ENCODE measurements around the gene NOTUM. TPM values are rescaled to one million over a fixed set of nuclear protein-coding genes. Genes with fewer than 3 reads are reported as not detected.

Gene NOTUM
- total RNA-seq, 1 experiment from 2014 or later: not detected

- no peaks in the 10 kb centered on the region for H3K27me3 Mint-ChIP-seq (ENCODE audit: unreplicated experiment)
- H3K4me1 Mint-ChIP-seq (ENCODE audit: low read depth, unreplicated experiment): peaks cover 15% of the 10 kb centered on the region
- no peak overlapping the region for H3K27ac Mint-ChIP-seq (ENCODE audit: unreplicated experiment)
- TF ChIP-seq, protein P1, sequence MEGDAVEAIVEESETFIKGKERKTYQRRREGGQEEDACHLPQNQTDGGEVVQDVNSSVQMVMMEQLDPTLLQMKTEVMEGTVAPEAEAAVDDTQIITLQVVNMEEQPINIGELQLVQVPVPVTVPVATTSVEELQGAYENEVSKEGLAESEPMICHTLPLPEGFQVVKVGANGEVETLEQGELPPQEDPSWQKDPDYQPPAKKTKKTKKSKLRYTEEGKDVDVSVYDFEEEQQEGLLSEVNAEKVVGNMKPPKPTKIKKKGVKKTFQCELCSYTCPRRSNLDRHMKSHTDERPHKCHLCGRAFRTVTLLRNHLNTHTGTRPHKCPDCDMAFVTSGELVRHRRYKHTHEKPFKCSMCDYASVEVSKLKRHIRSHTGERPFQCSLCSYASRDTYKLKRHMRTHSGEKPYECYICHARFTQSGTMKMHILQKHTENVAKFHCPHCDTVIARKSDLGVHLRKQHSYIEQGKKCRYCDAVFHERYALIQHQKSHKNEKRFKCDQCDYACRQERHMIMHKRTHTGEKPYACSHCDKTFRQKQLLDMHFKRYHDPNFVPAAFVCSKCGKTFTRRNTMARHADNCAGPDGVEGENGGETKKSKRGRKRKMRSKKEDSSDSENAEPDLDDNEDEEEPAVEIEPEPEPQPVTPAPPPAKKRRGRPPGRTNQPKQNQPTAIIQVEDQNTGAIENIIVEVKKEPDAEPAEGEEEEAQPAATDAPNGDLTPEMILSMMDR (IDR thresholded peaks at IDR 0.05; ENCODE audit: unreplicated experiment): no peak
- no TSS peak for BruUV-seq (replicated peaks)
- no peak overlapping the region for H3K4me3 Mint-ChIP-seq (ENCODE audit: low read depth, unreplicated experiment)
- CTCF ChIA-PET: interaction anchor here (1.1 kb wide), 1 partner anchor 9 kb away, joined by 3 read pairs; no protein-coding TSS in a partner anchor
- H3K36me3 Mint-ChIP-seq (ENCODE audit: insufficient read depth, unreplicated experiment): peaks cover 17% of the 10 kb centered on the region
- intact Hi-C loops (cut with micrococcal nuclease; ENCODE audit: unreplicated experiment): no loop called here
- DNase-seq: no peak
- H3K9me3 Mint-ChIP-seq (ENCODE audit: low read depth, unreplicated experiment): no peaks in the 10 kb centered on the region
These were observed 33.8 kb upstream of the NOTUM start for GRCh38 chr17:81994593-81995462.

GRCh38 chr17:81993729-81994592 is 33.0 kb upstream of the NOTUM start:
- CTCF ChIA-PET: no interaction called here
- intact Hi-C loops (cut with micrococcal nuclease; ENCODE audit: unreplicated experiment): no loop called here
- Mint-ChIP-seq H3K27me3 (ENCODE audit: unreplicated experiment) (no peaks in the 10 kb centered on the region), H3K4me3 (ENCODE audit: low read depth, unreplicated experiment) (no peak overlapping the region), H3K36me3 (ENCODE audit: insufficient read depth, unreplicated experiment) (peaks cover 15% of the 10 kb centered on the region), H3K4me1 (ENCODE audit: low read depth, unreplicated experiment) (peaks cover 15% of the 10 kb centered on the region), H3K27ac (ENCODE audit: unreplicated experiment) (no peak overlapping the region), H3K9me3 (ENCODE audit: low read depth, unreplicated experiment) (no peaks in the 10 kb centered on the region)
- DNase-seq: no peak
- TF ChIP-seq, protein P1 (IDR thresholded peaks at IDR 0.05; ENCODE audit: unreplicated experiment): no peak
- no TSS peak for BruUV-seq (replicated peaks)

GRCh38 chr17:81992306-81993102 is 31.5 kb upstream of the NOTUM start:
- no peaks in the 10 kb centered on the region for H3K9me3 Mint-ChIP-seq (ENCODE audit: low read depth, unreplicated experiment)
- intact Hi-C loops (cut with micrococcal nuclease; ENCODE audit: unreplicated experiment): no loop called here
- no peak for DNase-seq
- CTCF ChIA-PET: interaction anchor here (0.5 to 1.3 kb wide), 2 partner anchors 27 to 33 kb away, joined by 4 to 5 read pairs; no protein-coding TSS in a partner anchor
- TF ChIP-seq, protein P1 (IDR thresholded peaks at IDR 0.05; ENCODE audit: unreplicated experiment): no peak
- BruUV-seq (replicated peaks): no TSS peak
- no peak overlapping the region for H3K27ac Mint-ChIP-seq (ENCODE audit: unreplicated experiment)
- H3K4me1 Mint-ChIP-seq (ENCODE audit: low read depth, unreplicated experiment): peaks cover 15% of the 10 kb centered on the region
- peaks cover 20% of the 10 kb centered on the region for H3K36me3 Mint-ChIP-seq (ENCODE audit: insufficient read depth, unreplicated experiment)
- peak overlapping the region; percentile 30 for H3K4me3 Mint-ChIP-seq (ENCODE audit: low read depth, unreplicated experiment)
- no peaks in the 10 kb centered on the region for H3K27me3 Mint-ChIP-seq (ENCODE audit: unreplicated experiment)
